GM12878 (cell line): ENCODE results near the gene SPRR2A. TPM values are rescaled to one million over a fixed set of nuclear protein-coding genes. Genes with fewer than 3 reads are reported as not detected.

Experiments
- ATAC-seq: fragments of 200-7000 bp; cut with Tn5 transposase; 3 replicates; pipeline ENCODE4 v1.9.1; 2020; ENCODE audit warnings: mild to moderate bottlenecking, moderate library complexity
- BruUV-seq: library from RNA; stranded (reverse); fragments of 400-500 nt; replicated peaks from 2 replicates; lab custom pipeline; 2021; lab: Mats Ljungman, UMichigan
- CTCF ChIA-PET: fragments of 300-600 bp; sonication (Branson Sonifier 250); formaldehyde crosslinking; extraction: SDS; loops from one replicate; lab custom pipeline; 2021; ENCODE audit warnings: inconsistent platforms; lab: Yijun Ruan, JAX
- POLR2A ChIA-PET: fragments of 350-600 bp; formaldehyde crosslinking; extraction: SDS; loops from one replicate; lab custom pipeline; 2021; ENCODE audit warnings: inconsistent platforms; lab: Charles Lee
- RAD21 ChIA-PET: fragments of 300-600 bp; sonication (Branson Sonifier 250); formaldehyde crosslinking; loops from one replicate; lab custom pipeline; 2023; ENCODE audit warnings: antibody characterized with exemption; ENCODE audit not compliant: unreplicated experiment; lab: Charles Lee
- SMC1A ChIA-PET: fragments of 300-600 bp; sonication (Branson Sonifier 250); formaldehyde crosslinking; loops from one replicate; lab custom pipeline; 2023; ENCODE audit not compliant: unreplicated experiment, uncharacterized antibody; lab: Charles Lee
- DNase-seq: peaks from one replicate; pipeline ENCODE4 v3.0.0-alpha.2; 2011; ENCODE audit warnings: low read depth, low spot score
- FAIRE-seq: peaks from 3 replicates; lab custom pipeline; 2011; peaks lifted over from hg19 to GRCh38; lab: Jason Lieb, UNC
- H2AFZ ChIP-seq: 2 replicates; pipeline ENCODE4 v1.6.0; 2011; ENCODE audit warnings: low read depth, low read length, control low read depth; ENCODE audit not compliant: control insufficient read depth
- H3K27ac ChIP-seq: 2 replicates; pipeline ENCODE4 v1.5.1; 2011; ENCODE audit warnings: control low read depth; ENCODE audit not compliant: control insufficient read depth, insufficient read depth
- H3K27me3 ChIP-seq, 2 experiments: replicated peaks in 1 of 2; 2 replicates each; pipeline versions ENCODE4 v1.6.0 to v1.6.1; 2011; ENCODE audit warnings: low read length in 1 of 2; ENCODE audit not compliant: control insufficient read depth in 2 of 2, insufficient read depth in 2 of 2
- H3K36me3 ChIP-seq, 2 experiments: 2 replicates each; pipeline ENCODE4 v1.5.1; 2011; ENCODE audit warnings: low read length in 1 of 2; ENCODE audit not compliant: control insufficient read depth in 2 of 2, insufficient read depth in 2 of 2
- H3K4me1 ChIP-seq: 2 replicates; pipeline ENCODE4 v1.6.1; 2011; ENCODE audit warnings: mild to moderate bottlenecking, low read length, moderate library complexity, mixed read lengths; ENCODE audit not compliant: control insufficient read depth, insufficient read depth
- H3K4me2 ChIP-seq: 2 replicates; pipeline ENCODE4 v1.6.0; 2011; ENCODE audit warnings: control low read depth; ENCODE audit not compliant: control insufficient read depth, insufficient read depth
- H3K4me3 ChIP-seq: fragments of 200-600 bp; sonication (generic); 2 replicates; pipeline ENCODE4 v1.5.1; 2016
- H3K79me2 ChIP-seq: 2 replicates; pipeline ENCODE4 v1.6.0; 2011; ENCODE audit warnings: low read length; ENCODE audit not compliant: control insufficient read depth, insufficient read depth
- H3K9ac ChIP-seq: 2 replicates; pipeline ENCODE4 v1.8.0; 2011; ENCODE audit warnings: low read length, control low read depth, mixed read lengths; ENCODE audit not compliant: control insufficient read depth, insufficient read depth
- H3K9me3 ChIP-seq: replicated peaks from 3 replicates; pipeline ENCODE4 v1.5.1; 2011; ENCODE audit warnings: mild to moderate bottlenecking, low read length; ENCODE audit not compliant: control insufficient read depth, insufficient read depth
- H4K20me1 ChIP-seq: 2 replicates; pipeline ENCODE4 v1.6.0; 2011; ENCODE audit not compliant: control insufficient read depth, insufficient read depth
- IRF5 ChIP-seq: fragments of 450-650 bp; IDR thresholded peaks from 2 replicates; pipeline ENCODE4 v1.6.1; 2017; ENCODE audit warnings: borderline replicate concordance
- POLR2A ChIP-seq: IDR thresholded peaks from 2 replicates; pipeline ENCODE4 v1.6.1; 2011; ENCODE audit warnings: low read depth, mild to moderate bottlenecking, low read length
- RFX5 ChIP-seq: IDR thresholded peaks from 2 replicates; pipeline ENCODE4 v1.6.1; 2011; ENCODE audit warnings: low read depth, low read length, improper control_type of control experiment
- SIN3A ChIP-seq: IDR thresholded peaks from 2 replicates; pipeline ENCODE4 v1.6.1; 2012; ENCODE audit warnings: low read depth, low read length, improper control_type of control experiment
- SMARCA5 ChIP-seq: fragments of 450-650 bp; IDR thresholded peaks from 2 replicates; pipeline ENCODE4 v1.6.1; 2017; ENCODE audit warnings: mild to moderate bottlenecking
- ZZZ3 ChIP-seq: IDR thresholded peaks from 2 replicates; pipeline ENCODE4 v1.6.1; 2011; ENCODE audit warnings: low read depth; ENCODE audit not compliant: control insufficient read depth, insufficient read length
- WGBS: methylation state at CpG from one replicate; pipeline ENCODE4 v1.1.6; 2016; ENCODE audit warnings: low lambda C conversion rate; ENCODE audit not compliant: insufficient replicate concordance, insufficient coverage; ENCODE audit errors: missing lambda C conversion rate; 5-methylcytosine and 5-hydroxymethylcytosine counted together
- in situ Hi-C: fragments of 300-500 bp; cut with MboI; formaldehyde crosslinking; loops from 9 replicates; pipeline ENCODE4 v1.14.3; 2018; ENCODE audit warnings: mixed read lengths
- intact Hi-C: fragments of 100-400 bp; cut with micrococcal nuclease; formaldehyde crosslinking; loops from one replicate; pipeline ENCODE4 v1.14.2; 2022; ENCODE audit not compliant: unreplicated experiment
- polyA plus RNA-seq, 11 experiments: library from polyadenylated mRNA; depleted of rRNA in 4 of 11; unstranded in 6 of 11; stranded (reverse) in 5 of 11; fragments of >200 nt; fragmentation: Nextera tagmentation in 4 of 11; fragmentation: Illumina TruSeq in 1 of 11; extraction: Ambion mirVana in 4 of 11; extraction: Trizol in 1 of 11; gene quantifications; 1 replicate in 1 of 11; 2 replicates in 10 of 11; pipeline versions ENCODE4 v1.2.1 to v1.2.3, GENCODE V29; 2011 to 2016; ENCODE audit warnings: inconsistent platforms in 2 of 11, missing spikeins in 2 of 11, low read depth in 1 of 11
- total RNA-seq, 4 experiments: library from RNA; depleted of rRNA in 3 of 4; stranded (reverse); fragments of >200 nt in 3 of 4; fragmentation: Illumina TruSeq in 1 of 4; extraction: Trizol in 1 of 4; gene quantifications; 2 replicates each; pipeline versions ENCODE4 v1.2.1 to v1.2.3, GENCODE V29; 2013 to 2021
- TF ChIP-seq, protein P1 (sequence below): IDR thresholded peaks from 2 replicates; pipeline ENCODE4 v1.6.1; 2012; ENCODE audit warnings: low read depth, low read length, improper control_type of control experiment
- TF ChIP-seq, protein P2 (sequence below): IDR thresholded peaks from 2 replicates; pipeline ENCODE4 v1.6.1; 2012; ENCODE audit warnings: improper control_type of control experiment, low read depth, low read length; ENCODE audit not compliant: insufficient replicate concordance

SPRR2A gene
- total and polyA plus RNA-seq, 10 of the 15 experiments (the other 5 are each of a cell fraction or from before 2014, with no cell fraction given) = not detected

GRCh38 chr1:153099461-153100045 is 42.2 kb upstream of the SPRR2A start:
- no TSS peak for BruUV-seq
- FAIRE-seq = no peak
- Histone ChIP-seq H3K79me2 (no peaks in the 10 kb centered on the region), H3K4me1 (no peaks in the 10 kb centered on the region), H4K20me1 (no peaks in the 10 kb centered on the region), H3K9me3 (no peaks in the 10 kb centered on the region), H3K4me2 (no peak overlapping the region), H3K4me3 (no peak overlapping the region), H3K9ac (no peak overlapping the region), H3K36me3 (no peaks in the 10 kb centered on the region), H2AFZ (no peak overlapping the region), H3K27me3 (no peaks in the 10 kb centered on the region), H3K27ac (no peak overlapping the region)
- TF ChIP-seq IRF5 (no peak), POLR2A (no peak), RFX5 (no peak), ZZZ3 (no peak), SMARCA5 (no peak), SIN3A (no peak)
- TF ChIP-seq, protein P1, sequence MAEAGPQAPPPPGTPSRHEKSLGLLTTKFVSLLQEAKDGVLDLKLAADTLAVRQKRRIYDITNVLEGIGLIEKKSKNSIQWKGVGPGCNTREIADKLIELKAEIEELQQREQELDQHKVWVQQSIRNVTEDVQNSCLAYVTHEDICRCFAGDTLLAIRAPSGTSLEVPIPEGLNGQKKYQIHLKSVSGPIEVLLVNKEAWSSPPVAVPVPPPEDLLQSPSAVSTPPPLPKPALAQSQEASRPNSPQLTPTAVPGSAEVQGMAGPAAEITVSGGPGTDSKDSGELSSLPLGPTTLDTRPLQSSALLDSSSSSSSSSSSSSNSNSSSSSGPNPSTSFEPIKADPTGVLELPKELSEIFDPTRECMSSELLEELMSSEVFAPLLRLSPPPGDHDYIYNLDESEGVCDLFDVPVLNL = no peak
- TF ChIP-seq, protein P2, sequence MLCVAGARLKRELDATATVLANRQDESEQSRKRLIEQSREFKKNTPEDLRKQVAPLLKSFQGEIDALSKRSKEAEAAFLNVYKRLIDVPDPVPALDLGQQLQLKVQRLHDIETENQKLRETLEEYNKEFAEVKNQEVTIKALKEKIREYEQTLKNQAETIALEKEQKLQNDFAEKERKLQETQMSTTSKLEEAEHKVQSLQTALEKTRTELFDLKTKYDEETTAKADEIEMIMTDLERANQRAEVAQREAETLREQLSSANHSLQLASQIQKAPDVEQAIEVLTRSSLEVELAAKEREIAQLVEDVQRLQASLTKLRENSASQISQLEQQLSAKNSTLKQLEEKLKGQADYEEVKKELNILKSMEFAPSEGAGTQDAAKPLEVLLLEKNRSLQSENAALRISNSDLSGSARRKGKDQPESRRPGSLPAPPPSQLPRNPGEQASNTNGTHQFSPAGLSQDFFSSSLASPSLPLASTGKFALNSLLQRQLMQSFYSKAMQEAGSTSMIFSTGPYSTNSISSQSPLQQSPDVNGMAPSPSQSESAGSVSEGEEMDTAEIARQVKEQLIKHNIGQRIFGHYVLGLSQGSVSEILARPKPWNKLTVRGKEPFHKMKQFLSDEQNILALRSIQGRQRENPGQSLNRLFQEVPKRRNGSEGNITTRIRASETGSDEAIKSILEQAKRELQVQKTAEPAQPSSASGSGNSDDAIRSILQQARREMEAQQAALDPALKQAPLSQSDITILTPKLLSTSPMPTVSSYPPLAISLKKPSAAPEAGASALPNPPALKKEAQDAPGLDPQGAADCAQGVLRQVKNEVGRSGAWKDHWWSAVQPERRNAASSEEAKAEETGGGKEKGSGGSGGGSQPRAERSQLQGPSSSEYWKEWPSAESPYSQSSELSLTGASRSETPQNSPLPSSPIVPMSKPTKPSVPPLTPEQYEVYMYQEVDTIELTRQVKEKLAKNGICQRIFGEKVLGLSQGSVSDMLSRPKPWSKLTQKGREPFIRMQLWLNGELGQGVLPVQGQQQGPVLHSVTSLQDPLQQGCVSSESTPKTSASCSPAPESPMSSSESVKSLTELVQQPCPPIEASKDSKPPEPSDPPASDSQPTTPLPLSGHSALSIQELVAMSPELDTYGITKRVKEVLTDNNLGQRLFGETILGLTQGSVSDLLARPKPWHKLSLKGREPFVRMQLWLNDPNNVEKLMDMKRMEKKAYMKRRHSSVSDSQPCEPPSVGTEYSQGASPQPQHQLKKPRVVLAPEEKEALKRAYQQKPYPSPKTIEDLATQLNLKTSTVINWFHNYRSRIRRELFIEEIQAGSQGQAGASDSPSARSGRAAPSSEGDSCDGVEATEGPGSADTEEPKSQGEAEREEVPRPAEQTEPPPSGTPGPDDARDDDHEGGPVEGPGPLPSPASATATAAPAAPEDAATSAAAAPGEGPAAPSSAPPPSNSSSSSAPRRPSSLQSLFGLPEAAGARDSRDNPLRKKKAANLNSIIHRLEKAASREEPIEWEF = no peak
- in situ Hi-C loops (no loop called here), intact Hi-C loops (no loop called here)
- ChIA-PET POLR2A (no interaction called here), CTCF (no interaction called here), RAD21 (no interaction called here), SMC1A (no interaction called here)
- no peak for ATAC-seq
- WGBS = 52% methylated on average over 9 of the region's 9 CpGs
- DNase-seq = no peak
